GM12801 (cell line): ENCODE measurements around the gene ZNF468.
"Not testable (repeated sequence)": the region's sequence is repeated elsewhere in the genome, so short reads cannot be mapped to it uniquely, and the experiment has no call there.

Source experiments
- TF ChIP-seq, protein P1 (sequence below): IDR thresholded peaks from one replicate; pipeline ENCODE4 v1.5.1; 2011; ENCODE audit warnings: control low read depth; ENCODE audit not compliant: insufficient read length; ENCODE audit errors: extremely low read depth

The ZNF468 gene

GRCh38 chr19:52857378-52858191 is at the start of gene ZNF468:
Gene ZNF468 (minus strand): TSS chr19:52857619. CDS start chr19:52854272, 3,347 bp downstream.
- TF ChIP-seq, protein P1, sequence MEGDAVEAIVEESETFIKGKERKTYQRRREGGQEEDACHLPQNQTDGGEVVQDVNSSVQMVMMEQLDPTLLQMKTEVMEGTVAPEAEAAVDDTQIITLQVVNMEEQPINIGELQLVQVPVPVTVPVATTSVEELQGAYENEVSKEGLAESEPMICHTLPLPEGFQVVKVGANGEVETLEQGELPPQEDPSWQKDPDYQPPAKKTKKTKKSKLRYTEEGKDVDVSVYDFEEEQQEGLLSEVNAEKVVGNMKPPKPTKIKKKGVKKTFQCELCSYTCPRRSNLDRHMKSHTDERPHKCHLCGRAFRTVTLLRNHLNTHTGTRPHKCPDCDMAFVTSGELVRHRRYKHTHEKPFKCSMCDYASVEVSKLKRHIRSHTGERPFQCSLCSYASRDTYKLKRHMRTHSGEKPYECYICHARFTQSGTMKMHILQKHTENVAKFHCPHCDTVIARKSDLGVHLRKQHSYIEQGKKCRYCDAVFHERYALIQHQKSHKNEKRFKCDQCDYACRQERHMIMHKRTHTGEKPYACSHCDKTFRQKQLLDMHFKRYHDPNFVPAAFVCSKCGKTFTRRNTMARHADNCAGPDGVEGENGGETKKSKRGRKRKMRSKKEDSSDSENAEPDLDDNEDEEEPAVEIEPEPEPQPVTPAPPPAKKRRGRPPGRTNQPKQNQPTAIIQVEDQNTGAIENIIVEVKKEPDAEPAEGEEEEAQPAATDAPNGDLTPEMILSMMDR = not testable (repeated sequence)

GRCh38 chr19:52901842-52902241 is 44.4 kb upstream of the ZNF468 start:
- TF ChIP-seq, protein P1 = no peak

GRCh38 chr19:52898101-52898500 is 40.7 kb upstream of the ZNF468 start:
- TF ChIP-seq, protein P1 = no peak

DNA sequence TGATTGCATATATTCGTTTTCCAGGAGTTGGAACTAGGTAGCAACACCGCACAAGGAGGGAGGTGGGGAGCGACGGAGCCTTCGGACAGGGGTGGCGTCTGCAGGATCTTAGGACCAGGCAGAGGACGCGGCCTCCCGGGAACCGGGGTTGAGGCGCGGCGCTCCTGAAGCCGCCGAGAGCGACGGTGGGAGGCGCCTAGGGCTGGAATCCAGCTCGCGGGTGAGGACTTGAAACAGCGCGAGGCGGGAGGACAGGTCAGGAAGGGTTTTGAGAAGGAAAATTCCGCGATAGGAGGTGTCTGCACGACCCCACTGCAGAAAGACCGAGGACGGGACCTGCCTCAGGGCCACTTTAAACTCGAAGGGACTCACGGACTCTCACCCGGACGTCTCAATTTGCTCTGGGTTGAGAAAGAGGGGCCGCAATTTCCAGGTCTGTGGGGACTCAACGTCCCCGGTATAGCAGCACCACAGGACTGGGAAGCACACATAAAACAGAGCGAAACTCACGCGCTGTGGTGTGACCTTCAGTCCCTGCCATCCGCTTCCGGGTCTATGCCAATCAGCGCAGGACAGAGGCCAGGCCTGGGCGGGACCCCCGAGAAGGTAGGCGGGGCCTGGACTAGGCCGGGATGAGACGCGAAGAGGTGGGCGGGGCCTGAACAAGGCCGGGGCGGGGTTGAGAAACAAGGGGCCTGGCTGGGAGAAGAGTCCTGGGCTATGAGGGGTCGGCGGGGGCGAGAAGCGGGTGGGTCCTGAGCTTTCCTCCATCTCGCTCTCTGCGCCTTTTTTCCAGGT is 39.9 kb upstream of the ZNF468 start, which contains the start of gene ZNF320:
Gene ZNF320 (minus strand): TSS at position 498 of the 798 bp plus-strand sequence. CDS start 7,380 bp downstream, outside the sequence.
- TF ChIP-seq, protein P1 = no peak

- TF ChIP-seq, protein P1 = no peak
These were observed 39.2 kb upstream of the ZNF468 start for GRCh38 chr19:52896431-52897137.

GRCh38 chr19:52891336-52891735 is 33.9 kb upstream of the ZNF468 start:
- TF ChIP-seq, protein P1 = no peak

- TF ChIP-seq, protein P1 = no peak
These were observed 32.5 kb upstream of the ZNF468 start for GRCh38 chr19:52889931-52890330.
